Suprapubic skin (tissue), 4 donors: ENCODE data around the gene CKAP4.
A peak's percentile ranks its signal among the peaks of the same experiment; 100 is the strongest.

Experiments
- CTCF ChIP-seq, 2 donors: fragments of 200-600 bp in 1 of 2; fragments of 450-650 bp in 1 of 2; sonication (generic) in 1 of 2; IDR thresholded peaks; one replicate each; pipeline ENCODE4 v1.5.1; 2016 to 2019; ENCODE audit warnings: antibody characterized with exemption in 2 of 2, mild to moderate bottlenecking in 1 of 2, moderate library complexity in 1 of 2
- EP300 ChIP-seq: sonication (generic); formaldehyde crosslinking; IDR thresholded peaks from one replicate; pipeline ENCODE4 v1.6.1; 2017; ENCODE audit warnings: antibody characterized with exemption
- POLR2A ChIP-seq, 2 donors: fragments of 450-650 bp; IDR thresholded peaks; one replicate each; pipeline ENCODE4 v1.6.1; 2017; ENCODE audit warnings: antibody characterized with exemption in 2 of 2, mild to moderate bottlenecking in 2 of 2, moderate library complexity in 2 of 2
- POLR2AphosphoS5 ChIP-seq, 3 donors: sonication (generic); formaldehyde crosslinking; IDR thresholded peaks; one replicate each; pipeline ENCODE4 v1.6.1; 2017; ENCODE audit warnings: antibody characterized with exemption in 3 of 3

- no peak for TF ChIP-seq CTCF (IDR thresholded peaks at IDR 0.05)
- no peak for TF ChIP-seq EP300
- TF ChIP-seq POLR2AphosphoS5 (IDR thresholded peaks at IDR 0.05), result peak in 1 of 3 donors; percentile 7
- peak; percentile 7 to 62 for TF ChIP-seq POLR2A (IDR thresholded peaks at IDR 0.05)
Measured at GRCh38 chr12:106247674-106248311, at the start of gene CKAP4.
